HG02840 (cell line): Measurements from ENCODE around the gene PTPRN2.

Experiments used
- ATAC-seq: cut with Tn5 transposase; IDR thresholded peaks from one replicate; pipeline ENCODE4 v1.9.1; 2021; ENCODE audit warnings: mild to moderate bottlenecking, moderate library complexity, moderate number of reproducible peaks; ENCODE audit not compliant: unreplicated experiment, low FRiP score

The PTPRN2 gene

GRCh38 chr7:158009886-158010285, 577.7 kb downstream of the PTPRN2 start:
- ATAC-seq = no peak

DNA sequence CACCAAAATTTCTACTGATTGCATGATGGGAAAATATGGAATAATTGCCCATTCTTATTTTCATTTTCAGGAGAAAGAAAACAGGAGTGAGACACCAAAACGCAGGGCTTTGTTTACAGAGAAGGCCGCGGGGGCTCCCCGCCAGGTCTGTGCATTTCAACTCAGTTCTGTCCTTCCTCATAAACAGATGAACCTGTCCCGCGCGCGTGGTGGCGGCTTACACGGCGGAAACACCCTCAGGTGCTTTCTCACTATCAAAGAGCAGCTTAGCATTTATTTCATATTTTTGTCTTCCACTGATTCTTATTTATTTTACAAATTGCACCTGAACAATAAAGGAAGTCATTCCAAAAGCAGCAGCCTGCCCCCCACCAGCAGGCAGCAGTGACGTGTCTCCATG, 579.4 kb downstream of the PTPRN2 start:
- ATAC-seq = no peak

GRCh38 chr7:158007697-158008257, 579.8 kb downstream of the PTPRN2 start:
- ATAC-seq = no peak

- ATAC-seq = no peak
Observed at GRCh38 chr7:158006841-158007696, 580.6 kb downstream of the PTPRN2 start.

DNA sequence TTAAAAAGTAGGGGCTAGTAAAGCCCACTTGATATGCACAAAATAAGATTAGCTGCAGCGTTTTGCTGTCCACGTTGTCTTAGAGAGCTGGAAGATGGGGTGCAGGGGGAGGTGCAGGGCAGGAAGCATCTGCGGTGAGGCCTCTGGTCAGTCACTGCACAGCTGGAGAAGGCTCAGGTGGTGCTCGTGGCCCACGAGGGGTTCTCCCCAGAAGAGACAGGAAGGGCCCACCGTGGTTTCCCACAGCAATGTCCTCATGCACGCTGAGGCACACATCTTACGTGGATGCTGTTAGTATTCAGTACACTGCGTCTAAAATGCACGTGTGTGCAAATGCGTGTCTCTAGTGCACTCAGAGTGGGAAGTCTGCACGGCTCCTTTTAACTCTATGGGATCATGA, 582.1 kb downstream of the PTPRN2 start:
- no peak for ATAC-seq

- ATAC-seq = no peak
Observed at GRCh38 chr7:158004123-158004490, 583.5 kb downstream of the PTPRN2 start.

GRCh38 chr7:158003441-158004122, 584.0 kb downstream of the PTPRN2 start:
- ATAC-seq = no peak

GRCh38 chr7:158002486-158003080, 585.0 kb downstream of the PTPRN2 start:
- no peak for ATAC-seq

DNA sequence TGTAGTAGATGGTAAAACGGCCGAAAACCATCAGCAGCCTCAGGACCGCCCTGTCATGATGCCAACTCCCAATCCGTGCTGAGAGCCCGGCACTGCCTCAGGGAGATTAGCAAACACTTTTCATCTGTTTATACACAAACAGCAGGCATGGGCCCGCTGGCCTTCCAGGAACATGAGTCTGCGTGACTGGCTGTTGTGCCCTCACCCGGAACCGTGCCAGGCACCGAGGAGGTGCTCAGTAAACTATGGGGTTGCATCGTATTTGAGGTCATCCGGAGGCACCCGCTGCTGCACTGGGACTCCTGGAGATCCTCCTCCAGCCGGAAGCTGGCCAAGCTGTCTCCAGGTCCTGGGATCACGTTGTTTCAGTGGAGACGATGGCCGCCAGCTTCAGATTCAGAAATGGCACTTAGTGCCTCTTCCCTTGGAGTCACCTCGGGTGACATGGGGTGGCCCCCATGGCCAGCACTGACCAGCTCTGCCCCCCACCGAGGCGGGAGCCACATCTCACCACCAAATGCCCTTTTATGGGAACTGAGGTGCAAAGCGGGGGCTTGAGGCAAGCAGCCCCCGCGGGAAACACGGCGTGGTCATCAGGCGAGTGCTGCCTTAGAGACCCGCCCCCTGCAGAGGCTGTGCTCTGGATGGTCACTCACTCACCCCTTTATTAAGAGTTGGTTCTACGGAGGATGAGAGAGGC, 585.9 kb downstream of the PTPRN2 start:
- ATAC-seq = no peak

GRCh38 chr7:158001003-158001402, 586.6 kb downstream of the PTPRN2 start:
- ATAC-seq = no peak

DNA sequence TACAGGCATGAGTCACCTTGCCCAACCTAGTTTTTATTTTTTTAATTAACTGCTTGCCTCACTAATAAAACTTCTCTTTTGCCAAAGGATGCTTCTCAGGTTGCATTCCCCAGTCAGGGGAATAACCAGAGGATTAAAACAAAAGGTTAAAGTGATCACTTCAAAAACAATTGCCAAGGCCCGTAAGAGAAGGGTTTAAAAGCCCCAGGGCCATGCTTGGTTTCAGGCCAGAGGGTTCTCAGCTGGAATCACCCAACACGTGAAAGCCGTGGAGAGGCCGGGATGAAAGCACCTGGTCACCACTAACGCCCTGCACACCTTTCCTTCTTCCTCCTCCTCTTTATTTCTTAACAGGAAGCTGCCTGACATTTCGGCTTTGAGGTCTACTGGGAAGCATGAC, 587.5 kb downstream of the PTPRN2 start:
- ATAC-seq = no peak

- no peak for ATAC-seq
Observed at GRCh38 chr7:157998884-157999552, 588.6 kb downstream of the PTPRN2 start.

GRCh38 chr7:157997471-157997870, 590.2 kb downstream of the PTPRN2 start:
- ATAC-seq = no peak

DNA sequence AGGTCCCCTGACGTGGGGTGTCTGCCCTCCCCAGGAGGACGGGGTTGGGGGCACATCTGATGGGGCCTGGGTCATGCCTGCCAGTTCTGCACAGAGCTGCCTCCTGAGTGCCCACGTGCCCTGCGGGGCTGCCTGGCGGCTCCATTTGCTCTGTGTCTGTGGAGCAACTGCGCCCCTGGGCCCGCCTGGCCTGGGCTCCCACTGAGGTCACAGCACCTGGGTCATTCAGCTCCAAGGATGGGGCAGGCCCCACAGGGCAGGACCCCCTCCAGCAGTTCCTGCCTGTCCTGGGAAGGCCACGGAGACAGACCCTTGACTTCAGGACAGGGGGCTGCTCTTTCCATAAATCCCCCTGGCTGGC, 590.6 kb downstream of the PTPRN2 start:
- ATAC-seq = no peak

DNA sequence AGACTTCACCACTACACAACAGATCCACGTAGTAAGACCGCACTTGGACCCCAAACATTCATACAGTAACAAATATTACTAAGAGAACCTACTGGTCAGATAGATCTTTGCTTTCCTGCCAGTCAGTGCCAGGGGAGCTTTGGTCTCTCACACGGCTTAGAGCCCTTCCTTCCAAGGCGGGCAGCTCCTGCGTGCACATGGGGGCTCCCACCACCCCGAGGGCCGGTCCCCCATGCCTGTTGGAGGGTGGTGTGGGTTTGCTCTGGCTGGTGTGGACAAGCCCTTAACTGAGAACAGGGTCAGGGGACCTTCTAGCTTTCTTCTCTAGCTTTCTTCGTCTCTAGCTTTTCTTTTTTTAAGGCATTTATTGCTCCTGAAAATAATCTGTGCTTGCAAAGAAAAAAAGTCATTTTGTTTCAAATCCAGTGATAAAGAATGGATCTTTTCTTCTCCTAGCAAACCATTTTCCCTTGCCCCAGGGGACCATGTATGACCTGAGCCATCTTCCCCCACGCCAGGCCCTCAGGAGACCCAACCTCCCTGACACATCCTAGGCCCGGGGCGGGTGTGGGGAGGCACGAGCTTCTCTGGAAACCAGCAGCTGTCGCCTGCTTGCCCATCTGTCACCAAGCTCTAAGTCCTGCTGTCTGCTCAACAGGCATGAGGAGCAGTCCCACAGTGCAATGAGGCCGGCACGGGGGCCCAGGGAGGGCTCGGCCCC, 591.1 kb downstream of the PTPRN2 start:
- ATAC-seq = no peak

DNA sequence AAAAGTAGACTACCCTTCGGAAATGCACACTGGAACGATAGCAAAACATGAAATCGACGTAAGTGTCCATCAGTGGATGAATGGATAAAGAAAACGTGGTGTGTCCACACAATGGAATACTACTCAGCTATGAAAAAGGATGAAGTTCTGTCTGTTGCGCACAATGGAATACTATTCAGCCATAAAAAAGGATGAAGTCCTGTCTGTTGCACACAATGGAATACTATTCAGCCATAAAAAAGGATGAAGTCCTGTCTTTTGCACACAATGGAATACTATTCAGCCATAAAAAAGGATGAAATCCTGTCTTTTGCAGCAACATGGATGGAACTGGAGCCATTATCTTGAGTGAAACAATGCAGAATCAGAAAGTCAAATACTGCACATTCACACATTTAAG, 591.8 kb downstream of the PTPRN2 start:
- no peak for ATAC-seq

- no peak for ATAC-seq
Observed at GRCh38 chr7:157994319-157994718, 593.3 kb downstream of the PTPRN2 start.

DNA sequence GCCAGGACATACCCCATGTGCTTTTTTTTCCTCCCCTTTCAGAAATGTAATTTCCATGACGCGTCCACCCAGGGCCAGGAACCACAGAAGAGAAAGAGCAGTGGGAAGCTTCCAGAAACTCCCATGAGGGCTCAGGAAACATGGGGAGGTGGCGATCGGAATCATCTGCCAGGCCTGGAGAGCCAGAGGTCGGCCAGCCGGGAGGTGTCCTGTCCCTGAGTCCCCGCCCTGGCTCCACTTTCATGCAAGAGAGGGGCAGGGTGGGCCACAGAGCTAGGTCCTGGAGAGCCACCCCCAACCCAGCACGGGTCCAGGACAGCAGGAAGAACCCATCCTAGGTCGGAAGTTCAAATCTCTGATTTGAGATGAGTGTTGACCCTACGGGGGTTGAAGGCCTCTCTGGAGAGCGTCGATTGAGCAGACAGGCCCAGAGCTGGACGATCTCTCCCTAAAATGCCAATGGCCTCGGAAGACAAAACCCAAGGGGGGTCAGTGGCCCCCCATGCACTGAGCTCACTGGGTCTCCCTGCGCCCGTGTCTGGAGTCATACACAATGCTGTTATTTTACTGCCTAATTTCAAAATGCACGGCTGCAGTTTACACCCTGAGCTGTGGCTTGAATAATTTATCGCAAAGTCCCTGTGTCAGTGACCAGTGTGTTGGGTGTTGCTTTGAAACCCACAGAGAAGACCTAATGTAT, 594.1 kb downstream of the PTPRN2 start:
- ATAC-seq = no peak
